Caki2 (cell line): Measurements from ENCODE around the gene RAB11FIP5. TPM values are rescaled to one million over a fixed set of nuclear protein-coding genes. Genes with fewer than 3 reads are reported as not detected.
"Not testable (repeated sequence)": the region's sequence is repeated elsewhere in the genome, so short reads cannot be mapped to it uniquely, and the experiment has no call there.

Experiments used
- DNase-seq: peaks from one replicate; pipeline ENCODE4 v3.0.0-alpha.2; 2015; ENCODE audit warnings: low read depth
- in situ Hi-C: cut with HindIII; loops from 2 replicates; pipeline ENCODE4 v1.10.0; 2016; ENCODE audit warnings: low sequenced_read_pairs, low pct_unique_long_range_greater_than_20kb, mixed read lengths
- total RNA-seq: library from RNA; depleted of rRNA; stranded (reverse); fragments of >200 nt; shearing (Covaris generic); gene quantifications from 2 replicates; pipeline ENCODE4 v1.2.3, GENCODE V29; 2014; ENCODE audit warnings: low replicate concordance; rRNA removed

RAB11FIP5 gene, protein sequence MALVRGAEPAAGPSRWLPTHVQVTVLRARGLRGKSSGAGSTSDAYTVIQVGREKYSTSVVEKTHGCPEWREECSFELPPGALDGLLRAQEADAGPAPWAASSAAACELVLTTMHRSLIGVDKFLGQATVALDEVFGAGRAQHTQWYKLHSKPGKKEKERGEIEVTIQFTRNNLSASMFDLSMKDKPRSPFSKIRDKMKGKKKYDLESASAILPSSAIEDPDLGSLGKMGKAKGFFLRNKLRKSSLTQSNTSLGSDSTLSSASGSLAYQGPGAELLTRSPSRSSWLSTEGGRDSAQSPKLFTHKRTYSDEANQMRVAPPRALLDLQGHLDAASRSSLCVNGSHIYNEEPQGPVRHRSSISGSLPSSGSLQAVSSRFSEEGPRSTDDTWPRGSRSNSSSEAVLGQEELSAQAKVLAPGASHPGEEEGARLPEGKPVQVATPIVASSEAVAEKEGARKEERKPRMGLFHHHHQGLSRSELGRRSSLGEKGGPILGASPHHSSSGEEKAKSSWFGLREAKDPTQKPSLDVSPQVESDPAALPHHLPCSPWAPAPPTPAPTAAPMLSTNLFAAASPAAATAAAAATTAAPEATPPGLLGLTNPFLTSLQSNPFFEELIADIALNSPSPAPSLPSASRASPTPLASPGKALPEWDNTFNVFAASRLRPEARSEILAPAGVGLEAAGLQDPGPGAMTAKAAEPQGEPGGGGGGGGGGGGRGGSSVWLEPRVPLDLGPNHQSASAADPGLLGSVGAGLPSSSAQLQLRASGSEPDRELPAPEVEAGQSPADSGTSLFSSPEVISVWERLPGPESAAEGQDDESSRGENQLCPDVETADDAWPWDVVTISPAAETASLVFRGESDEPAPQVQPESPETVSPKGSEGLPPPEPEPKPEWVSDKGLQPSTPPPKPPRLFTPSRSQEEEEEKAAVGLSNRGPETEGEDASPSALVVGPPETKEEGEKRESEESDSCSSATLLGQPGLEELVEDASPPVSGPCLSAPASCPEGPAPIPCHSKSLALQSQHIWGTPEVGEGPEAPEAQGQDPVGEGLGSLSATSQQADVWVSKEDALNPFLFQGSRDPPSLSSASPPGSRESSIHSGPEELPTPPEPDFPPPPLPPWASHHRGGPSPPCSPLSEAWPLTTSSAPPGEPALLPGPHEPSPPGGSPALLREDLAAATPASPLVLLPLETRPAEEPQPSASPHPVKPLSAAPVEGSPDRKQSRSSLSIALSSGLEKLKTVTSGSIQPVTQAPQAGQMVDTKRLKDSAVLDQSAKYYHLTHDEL (N-terminal part only)
- total RNA-seq, result 31.2 and 42.6 TPM in 2 replicates

DNA sequence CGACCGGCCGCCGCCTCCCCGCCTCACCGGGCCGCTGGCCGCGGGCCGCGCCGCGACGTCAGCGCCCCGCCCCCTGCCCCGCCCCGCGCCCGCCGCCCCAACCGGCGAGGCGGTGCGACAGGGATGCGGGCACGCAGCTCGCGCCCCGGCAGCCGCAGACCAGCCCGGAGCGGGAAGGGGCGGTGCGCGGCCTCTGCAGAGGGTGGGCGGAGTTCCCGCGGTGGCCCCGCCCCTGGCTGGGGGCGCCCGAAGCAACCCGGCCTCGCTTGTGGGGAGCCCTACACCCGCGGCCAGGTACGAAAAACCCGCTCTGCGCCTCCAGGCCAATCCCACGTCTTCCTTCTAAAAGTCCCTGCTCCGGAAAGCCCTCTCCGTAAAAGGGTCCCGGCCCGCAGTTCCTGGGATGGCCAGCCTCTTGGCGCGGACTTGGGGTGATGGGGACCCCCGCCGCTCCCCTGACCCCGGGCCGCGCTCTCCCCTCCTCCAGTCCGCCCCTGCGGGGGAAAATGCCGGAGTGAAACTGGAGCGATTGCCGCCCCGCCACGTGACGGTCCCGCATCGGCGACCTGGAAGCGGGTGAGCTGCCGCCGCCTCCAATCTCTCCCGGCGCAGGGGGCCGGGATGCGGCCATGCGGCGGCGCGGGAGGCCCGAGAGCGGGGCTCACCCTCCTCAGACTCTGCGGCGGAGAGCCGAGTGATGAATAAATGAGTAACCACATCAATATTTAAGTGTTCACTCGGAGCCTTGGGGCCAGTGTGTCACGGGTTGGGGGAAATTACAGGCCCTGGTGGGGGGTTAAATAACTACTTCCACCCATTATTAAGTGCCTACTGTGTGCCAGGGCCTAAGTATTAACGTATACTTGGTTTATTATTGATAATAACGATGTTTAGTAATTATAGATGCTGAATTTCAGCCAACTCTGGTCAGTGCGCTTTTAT lies at the start of gene RAB11FIP5:
RAB11FIP5 (minus strand) TSS at position 36 of the 942 bp plus-strand sequence. CDS start 171 bp downstream, outside the sequence.
- DNase-seq, result peak; percentile 80
- in situ Hi-C loops, result no loop called here

DNA sequence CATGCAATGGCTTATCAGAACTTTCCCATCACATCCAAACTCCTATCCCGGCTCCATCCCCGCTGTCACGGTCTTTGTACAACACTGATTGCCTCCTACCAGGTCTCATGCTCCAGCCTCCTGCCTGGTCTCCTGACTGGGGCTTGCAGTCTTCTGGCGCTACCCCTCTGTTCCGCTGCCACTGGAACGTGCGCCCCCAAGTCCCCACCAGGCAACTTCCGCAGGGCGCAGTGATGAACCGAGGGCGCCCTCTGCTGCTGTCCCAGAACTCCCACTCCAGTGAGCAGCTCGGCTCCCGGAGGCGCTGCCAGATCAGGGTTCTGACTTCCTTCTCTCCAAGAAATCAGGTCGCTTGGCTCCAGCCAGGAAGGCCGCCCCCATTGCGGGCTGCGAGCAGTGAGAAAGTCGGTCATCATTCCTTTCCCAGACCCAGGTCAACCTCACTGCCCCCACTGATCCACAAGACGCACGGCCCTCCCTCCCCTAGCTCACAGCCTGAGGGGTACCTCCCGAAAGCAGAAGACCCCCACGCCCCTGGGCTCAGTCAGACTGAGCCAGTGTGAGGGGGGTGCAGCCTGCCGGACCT lies 43.9 kb upstream of the RAB11FIP5 start:
- in situ Hi-C loops, result no loop called here
- DNase-seq, result no peak

DNA sequence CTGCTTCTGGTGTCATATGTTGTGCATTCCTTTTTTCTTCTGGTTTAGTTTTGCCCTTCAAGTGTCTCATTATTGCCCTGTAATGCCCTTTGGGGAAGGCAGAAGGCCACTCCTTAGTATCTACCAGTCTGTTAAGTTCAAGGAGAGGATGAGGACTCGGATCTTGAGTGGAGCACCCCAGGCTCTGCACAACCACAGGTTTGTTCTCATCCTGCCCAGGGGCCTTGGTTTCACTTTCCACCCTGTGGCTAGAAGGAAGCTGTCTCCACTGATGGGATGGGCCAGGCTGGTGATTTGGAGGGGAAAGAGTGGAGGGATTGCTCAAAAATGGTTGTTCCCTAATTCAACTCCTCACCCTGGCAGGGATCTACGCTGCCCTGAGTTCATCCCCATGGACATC lies 30.2 kb upstream of the RAB11FIP5 start:
- no peak for DNase-seq
- in situ Hi-C loops, result no loop called here

DNA sequence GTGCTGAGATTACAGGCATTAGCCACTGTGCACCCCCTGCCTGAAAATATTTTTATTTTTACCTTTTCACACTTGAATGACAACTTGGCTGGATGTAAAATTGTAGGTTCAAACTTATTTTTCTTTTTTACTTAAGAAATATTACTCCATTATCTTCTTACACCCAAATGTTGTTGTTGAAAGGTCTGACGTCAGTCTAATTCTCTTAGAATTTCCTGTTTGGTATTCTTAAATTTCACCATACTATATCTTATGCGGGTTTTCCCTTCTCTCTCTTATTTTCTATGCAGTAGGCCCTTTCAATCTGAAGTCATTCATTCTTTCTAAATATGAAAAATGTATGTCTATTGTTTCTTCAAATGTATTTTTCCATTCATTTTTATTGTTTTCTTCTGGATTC lies 29.1 kb upstream of the RAB11FIP5 start:
- no peak for DNase-seq
- in situ Hi-C loops, result no loop called here

DNA sequence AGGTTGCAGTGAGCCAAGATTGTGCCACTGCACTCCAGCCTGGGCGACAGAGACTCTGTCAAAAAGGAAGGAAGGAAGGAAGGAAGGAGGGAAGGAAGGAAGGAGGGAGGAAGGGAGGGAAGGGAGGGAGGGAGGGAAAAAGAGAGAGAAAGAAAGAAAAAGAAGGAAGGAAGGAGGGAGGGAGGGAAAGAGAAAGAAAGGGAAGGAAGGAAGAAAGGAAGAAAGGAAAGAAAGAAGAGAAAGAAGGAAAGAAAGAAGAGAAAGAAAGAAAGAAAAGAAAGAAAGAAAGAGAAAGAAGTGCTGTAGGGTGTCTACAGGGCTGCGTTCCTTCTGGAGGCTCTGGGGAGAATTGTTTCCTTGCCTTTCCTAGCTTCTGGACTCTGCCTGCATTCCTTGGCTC lies 22.5 kb upstream of the RAB11FIP5 start:
- in situ Hi-C loops, result no loop called here
- no peak for DNase-seq

DNA sequence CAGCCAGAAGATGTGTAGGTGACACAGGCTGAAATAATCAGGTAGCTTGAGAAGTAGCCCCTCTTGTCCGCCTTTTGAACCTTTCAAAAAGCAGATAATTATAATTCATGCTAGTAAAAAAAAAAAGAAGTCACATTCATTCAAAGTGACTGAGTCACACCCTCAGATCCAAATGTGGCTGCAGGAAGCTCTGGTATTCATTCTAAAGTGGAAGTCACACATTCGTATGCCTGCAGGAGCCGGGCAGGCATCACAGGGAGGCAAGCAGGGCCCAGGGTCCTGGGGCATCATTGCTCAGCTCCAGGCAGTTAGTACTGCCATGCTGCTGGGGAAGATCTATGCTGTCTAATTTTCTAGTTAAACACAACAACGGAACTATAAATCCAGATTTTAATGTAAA lies 21.7 kb upstream of the RAB11FIP5 start:
- no peak for DNase-seq
- in situ Hi-C loops, result no loop called here

DNA sequence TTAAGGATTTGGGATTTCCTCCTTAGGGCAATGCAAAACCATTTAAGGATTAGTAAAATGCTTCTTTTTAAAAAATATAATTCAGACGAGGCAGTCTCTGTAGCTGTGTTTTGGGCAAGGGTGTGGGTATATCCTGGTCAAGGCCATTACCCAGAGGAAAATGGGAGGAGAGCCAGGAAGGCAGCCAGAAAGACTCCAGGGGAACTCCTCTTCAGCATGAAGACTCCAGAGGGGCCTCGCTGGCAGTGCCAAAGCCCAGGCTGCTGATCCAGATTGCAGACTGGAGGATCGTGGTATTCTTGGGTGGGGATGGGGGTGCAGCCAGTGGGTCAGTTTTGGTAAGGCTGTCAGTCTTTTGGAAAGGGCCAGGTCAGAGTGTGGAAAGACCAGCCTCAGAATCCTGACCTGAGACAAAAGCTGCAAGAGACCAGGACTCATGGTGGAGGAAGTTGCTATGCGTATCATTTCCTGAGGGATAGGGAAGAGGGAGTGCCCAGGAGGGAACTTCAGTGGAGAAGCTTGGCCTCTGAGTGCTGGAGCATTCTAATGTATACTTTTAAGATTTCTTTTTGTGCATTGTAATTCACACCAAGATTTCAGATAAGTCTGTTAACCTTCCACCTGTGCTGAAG lies 20.9 kb upstream of the RAB11FIP5 start:
- in situ Hi-C loops, result no loop called here
- no peak for DNase-seq

DNA sequence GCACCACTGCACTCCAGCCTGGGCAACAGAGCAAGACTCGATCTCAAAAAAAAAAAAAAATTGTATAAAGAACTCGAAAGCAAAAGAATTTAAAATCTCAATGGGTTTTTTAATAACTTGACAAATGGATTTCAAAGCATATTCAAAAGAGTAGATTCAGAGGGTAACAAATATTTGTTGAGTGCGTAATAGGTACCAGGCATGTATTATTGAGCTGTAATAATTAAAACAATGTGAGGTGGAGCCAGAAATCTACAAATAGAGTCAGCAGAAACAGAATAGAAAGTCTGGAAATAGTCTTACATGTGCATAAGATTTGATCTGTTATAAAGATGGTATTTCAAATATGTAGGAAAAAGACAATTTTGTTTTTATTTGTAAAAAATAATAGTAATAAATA lies 19.1 kb upstream of the RAB11FIP5 start:
- in situ Hi-C loops, result no loop called here
- DNase-seq, result no peak

DNA sequence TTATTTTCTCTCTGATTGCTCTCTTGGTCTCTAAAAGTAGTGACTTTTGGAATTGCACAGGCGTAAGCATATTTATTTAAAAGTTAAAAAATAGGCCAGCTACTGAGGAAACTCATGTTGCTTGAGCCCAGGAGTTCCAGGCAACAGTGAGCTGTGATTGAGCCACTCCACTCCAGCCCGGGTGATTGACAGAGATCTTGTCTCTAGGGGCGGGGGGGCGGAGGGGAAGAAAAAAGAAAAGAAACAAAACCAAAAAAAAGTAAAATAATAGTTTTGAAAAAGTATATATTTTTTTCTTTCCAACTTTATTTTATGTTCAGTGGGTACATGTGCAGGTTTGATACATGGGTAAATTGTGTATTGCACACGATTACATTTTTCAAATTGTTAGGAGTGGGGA lies 18.0 kb upstream of the RAB11FIP5 start:
- in situ Hi-C loops, result no loop called here

DNA sequence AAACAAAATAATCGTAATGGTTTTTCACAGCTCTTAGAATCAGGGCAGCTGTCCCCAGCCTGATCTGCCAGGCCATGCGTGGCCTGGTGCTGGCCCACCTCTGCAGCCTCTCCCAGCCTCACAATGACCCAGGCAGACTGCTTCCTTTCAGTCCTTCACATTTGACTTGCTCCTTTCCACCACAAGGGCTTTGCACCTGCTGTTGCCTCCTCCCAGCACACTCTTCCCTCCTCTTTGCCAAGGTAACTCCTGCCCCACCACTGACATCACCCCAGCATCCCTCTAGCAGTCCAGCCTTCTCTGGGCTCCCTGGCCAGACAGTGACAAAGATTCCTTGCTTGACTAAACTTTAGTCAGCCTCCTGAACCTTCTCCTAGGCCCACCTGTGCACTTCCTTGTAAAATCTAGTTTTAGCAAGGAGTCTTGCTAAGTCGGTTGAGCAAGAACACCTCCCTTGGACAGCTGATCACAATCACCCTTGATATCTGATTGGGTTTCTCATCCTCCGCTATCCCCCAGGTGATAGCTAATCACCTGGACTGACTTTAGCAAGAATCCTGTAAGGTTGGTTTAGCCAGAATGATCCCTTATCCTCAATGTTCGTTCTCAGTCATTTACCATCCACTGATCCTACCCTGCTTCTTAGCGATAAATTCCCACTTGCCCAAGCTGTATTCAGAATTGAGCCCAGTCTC lies 16.2 kb upstream of the RAB11FIP5 start:
- DNase-seq, result no peak
- in situ Hi-C loops, result no loop called here

More for the DNA sequence above, 18.0 kb upstream of the RAB11FIP5 start:
- no peak for DNase-seq

DNA sequence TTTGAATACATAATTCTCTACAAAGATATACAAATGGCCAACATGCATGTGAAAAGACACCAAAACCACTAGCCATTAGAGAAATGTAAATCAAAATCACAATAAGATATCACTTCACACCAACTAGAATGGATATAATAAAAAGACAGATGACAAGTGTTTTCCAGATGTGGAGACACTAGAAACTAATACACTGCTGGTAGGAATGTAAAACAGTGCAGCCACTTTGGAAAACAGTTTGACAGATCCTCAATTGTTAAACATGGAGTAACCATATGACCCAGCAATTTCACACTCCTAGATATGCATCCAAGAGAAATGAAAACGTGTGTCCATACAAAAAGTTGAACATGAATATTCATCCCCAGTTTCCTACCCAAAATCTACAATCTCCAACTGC lies 9.8 kb upstream of the RAB11FIP5 start:
- in situ Hi-C loops, result no loop called here
- no peak for DNase-seq

DNA sequence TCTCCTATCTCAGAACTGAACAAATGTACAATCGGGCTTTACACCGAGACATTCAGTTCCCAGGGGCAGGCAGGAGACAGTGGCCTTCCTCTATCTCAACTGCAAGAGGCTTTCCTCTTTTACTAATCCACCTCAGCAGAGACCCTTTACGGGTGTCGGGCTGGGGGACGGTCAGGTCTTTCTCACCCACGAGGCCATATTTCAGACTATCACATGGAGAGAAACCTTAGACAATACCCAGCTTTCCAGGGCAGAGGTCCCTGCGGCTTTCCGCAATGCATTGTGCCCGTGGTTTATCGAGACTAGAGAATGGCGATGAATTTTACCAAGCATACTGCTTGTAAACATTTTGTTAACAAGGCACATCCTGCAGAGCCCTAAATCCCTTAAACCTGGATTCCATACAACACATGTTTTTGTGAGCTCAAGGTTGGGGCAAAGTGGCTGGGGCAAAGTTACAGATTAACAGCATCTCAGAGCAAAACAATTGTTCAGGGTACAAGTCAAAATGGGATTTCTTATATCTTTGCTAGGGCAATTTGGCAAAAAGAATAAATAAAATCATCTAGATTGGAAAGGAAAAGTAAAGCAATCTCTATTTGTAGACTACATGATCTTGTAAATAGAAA lies 7.0 kb upstream of the RAB11FIP5 start:
- in situ Hi-C loops, DNase-seq: not testable (repeated sequence)

DNA sequence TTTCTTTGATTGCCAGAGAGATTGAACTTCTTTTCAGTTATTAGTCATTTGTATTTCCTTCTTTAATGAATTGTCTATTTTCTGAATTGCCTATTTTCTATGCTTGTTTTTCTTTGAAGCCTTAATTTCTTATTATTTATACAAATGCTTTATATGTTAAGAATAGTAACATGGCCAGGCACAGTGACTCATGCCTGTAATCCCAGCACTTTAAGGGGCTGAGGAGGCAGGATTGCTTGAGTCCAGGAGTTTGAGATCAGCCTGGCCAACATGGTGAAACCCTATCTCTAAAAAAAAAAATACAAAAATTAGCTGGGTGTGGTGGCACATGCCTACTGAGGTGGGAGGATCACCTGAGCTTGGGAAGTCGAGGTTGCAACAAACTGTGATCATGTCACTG lies 4.7 kb upstream of the RAB11FIP5 start:
- DNase-seq, result no peak
- in situ Hi-C loops, result no loop called here

DNA sequence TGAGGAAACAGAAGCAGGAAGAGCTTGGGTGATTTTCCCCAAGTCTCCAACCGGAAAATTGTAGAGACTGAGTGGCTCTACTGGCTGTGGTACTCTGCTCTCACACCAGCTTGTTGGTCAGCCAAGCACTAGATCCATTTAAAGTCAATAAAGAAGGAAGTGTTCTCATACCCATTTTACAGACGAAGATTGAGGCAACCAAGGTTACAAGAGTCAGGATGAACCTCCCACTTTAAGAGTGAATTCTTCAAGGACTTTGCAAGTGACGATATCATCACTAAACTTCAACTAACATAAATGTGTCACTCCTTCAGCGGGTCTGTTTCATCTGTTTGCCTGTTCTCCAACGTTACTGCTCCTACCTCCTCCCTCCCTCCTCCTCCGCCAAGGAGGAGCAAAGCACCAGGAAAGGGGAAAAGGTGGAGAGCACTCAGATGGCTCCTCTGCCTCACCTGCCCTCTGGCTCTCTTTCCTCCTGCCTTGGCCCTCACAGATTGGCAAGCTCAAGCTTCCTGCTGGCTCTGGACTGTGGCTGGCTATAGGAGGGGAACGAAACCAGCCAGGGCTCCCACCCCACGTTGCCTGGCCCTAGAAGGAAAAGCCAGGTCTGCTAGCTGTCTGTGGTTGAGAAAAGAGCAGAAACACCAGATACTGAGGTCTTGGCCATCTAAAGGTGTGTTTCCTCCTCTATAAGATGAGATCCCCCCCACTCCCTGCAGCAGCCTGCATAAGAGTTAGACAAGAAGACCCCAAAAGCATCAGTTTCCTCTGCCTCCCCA lies 3.6 kb upstream of the RAB11FIP5 start:
- no peak for DNase-seq
- in situ Hi-C loops, result no loop called here

DNA sequence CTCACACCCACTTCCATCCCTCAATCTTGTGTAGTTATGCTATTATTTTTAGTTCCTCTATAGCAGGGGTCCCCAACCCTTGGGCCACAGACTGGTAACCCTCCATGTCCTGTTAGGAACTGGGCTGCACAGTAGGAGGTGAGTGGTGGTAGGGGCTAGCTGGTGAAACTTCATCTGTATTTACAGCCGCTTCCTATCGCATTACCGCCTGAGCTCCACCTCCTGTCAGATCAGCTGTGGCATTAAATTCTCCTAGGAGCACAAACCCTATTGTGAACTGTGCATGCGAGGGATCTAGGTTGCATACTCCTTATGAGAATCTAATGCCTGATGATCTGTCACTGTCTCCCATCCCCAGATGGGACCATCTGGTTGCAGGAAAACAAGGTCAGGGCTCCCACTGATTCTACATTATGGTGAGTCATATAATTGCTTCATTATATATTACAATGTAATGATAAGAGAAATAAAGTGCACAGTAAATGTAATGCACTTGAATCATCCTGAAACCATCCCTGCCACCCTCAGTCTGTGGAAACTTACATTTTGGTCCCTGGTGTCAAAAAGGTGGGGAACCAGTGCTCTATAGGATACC lies 1.6 kb upstream of the RAB11FIP5 start:
- in situ Hi-C loops, result no loop called here
- DNase-seq, result no peak
